Fibroblast of upper back skin (primary cell): Measurements from ENCODE around the gene PDXK.

ENCODE experiments used
- DNase-seq: peaks from one replicate; pipeline ENCODE4 v3.0.0-alpha.2; 2013

PDXK gene

DNA sequence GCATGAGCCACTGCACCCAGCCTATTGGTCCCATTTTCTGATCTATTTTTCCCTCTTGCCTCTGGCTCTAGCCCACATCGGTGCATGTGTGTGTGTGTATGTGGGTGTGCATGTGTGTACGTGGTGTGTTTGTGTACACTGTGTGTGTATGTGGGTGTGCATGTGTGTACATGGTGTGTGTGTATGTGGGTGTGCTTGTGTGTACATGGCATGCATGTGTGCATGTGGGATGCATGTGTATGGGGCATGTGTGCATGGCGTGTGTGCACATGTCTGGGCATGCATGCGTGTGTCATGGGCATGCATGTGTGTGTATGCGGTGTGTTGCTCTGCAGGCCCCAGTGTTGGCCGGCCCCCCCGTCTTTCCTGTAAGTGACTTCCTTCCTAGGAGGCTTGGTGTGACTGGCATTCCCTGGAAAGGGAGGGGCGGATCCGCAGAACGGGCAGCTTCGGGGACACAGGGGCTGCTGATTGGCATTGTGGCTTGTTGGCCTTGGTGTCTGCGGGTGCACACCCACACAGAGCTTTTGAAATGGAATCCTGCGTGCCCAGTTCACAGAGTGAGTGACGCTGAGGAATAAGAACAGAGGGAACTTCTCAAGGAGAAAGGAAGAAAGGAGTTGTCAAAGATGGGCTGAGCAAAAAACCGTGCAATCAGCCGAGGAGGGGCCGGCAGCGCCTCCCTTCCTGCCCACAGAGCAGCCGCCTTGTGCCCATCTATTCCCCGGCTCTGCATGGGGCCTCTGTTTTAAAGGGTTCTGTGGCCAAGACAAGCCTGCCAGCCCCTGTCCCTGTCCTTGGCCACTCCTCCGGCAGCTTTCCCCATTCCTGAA, 8.0 kb downstream of the PDXK start:
- no peak for DNase-seq

DNA sequence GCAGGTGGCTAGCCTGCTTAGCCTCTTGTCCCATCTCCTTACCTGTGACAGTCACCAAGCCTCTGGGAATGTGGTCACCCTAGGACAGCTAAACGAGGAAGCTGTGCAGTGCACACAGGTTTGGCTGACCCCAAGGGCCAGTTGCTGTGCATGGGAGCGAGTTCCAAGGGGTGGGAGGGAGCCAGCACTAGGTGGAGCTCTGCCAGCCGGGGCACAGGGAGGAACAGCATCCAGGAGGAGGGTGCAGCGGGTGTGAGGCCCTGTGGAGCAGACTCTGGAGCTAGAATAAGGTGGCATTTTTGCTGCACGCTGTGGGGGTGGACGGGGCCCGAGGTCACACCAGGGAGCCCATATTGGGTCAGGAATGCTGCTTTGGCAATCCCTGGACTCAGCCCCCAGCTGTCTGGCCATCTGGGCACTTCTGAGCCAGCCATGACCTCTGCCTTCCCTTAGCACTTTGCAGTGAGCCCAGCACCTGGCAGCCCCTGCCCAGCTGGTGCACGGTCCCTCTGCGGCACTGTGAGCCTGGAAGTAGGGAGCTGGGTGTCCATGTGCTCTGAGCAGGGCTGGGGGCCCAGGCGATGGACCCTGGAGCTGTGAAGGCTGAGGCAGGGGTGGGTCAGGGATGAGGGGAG, 8.7 kb downstream of the PDXK start:
- DNase-seq: no peak

DNA sequence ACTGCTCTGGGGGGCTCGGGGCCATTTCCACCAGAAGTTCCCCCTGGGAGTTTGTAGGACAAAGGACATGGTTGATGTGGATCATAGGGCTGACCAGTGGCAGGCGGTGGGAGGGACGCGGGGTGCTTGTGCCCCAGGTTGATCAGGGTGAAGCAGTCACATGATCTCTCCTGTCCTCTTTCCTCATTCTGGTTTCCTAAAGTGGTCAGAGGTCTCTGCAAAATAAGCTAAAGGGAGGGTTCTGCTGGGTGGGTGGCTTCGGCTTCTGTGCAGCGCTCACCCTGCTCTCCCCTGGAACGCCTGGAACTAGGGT, 9.2 kb downstream of the PDXK start:
- no peak for DNase-seq

DNA sequence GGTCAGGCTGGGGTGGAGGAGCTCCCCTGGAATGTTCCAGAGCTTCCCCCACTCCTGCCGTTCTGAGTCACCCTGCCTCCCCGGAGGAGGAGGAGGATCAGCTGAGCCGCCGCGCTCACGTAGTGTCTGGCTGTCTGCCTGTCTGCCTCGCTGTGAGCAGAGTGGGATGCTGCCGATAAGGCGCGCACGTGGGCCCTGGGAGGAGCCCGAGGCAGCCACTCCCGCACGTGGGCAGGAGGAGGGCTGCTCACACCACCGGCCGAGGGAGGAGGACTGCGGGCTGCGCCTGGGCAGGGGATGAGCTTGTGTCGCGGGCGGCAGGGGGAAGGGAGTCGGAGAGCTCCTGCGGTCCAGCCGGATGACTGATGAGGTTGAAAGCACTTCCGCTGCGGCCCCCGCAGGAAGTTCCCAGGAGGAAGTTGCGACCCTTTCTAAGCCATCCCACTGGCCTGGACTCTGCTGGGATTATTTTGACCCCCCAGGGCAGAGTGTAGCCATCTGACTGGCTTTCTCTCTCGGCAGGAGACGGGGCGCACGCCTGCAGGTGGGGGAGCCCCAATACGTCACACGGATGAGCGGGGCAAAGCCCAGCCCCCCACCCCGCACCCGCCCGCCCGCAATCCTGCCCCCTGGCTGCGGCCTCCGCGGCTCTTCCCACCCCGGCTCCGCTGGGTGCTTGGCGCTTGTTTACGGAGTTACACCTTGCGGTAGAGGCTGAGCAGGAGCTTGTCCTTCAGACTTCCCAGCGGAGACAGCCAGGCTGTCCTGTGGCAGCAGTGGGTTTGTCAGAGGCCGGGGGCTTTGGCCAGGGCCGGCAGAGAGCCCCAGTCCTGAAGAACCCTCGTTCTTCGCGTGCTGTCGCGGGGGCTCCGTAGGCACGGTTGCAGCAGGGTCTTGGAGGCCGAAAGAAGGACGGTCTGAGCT, 9.8 kb downstream of the PDXK start:
- peak; percentile 99 for DNase-seq

DNA sequence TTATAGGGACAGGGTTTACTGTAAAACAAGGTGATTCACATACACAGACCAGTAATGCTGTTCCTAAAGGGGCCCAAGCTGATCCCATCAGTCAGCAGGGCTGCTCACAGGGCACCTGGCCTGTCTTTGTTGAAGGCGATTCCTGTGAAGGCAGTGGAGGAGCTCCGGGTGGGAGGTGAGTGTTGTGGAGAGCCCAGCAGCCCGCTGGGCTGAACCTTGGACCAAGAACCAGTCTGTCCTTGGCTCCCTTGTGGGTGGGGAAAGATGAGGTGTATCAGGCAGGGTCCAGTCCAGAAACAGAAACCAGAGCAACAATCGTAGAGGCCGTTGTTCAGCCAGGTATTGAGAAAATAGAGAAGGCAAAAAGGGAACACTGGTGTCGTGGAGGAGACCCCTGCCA, 12.5 kb downstream of the PDXK start:
- DNase-seq: no peak

DNA sequence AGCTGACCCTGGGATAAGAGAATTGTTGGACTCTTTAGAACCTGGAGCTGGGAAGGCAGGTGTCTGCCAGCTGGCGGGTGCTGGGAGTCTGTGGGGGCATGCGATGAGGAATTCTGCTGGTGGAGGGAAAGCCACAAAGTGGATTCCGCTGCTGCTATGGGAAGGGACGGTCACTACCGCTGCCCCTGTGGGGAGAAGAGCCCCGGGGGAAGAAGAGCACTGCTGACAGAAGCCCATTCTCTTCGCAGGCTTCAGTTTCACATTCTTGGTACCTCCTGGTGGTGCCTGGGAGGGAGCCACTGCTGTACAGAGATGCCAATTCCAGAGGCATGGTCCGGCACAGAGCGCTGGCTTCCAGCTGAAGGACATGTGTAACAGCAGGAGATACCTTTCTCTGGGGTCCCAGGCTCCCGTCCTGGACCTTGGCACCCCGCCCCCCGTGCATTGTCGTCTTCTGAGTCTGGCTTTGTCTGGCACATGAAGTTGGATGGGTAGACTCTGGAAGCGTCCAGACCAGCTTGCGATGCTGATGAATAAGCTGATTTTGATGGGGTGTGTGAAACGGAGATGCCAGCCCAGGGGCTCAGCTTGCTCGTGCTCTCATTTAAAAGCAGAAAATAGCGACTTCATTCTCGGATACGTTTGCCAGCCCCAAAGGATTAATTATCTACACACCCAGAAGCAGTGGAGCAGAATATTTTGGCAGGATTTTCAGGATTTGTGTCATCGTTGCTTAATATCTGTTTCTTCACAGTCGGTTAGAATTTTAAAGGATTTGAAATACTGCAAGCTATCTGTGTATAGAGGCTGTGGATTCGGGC, 13.2 kb downstream of the PDXK start:
- DNase-seq: peak; percentile 40

DNA sequence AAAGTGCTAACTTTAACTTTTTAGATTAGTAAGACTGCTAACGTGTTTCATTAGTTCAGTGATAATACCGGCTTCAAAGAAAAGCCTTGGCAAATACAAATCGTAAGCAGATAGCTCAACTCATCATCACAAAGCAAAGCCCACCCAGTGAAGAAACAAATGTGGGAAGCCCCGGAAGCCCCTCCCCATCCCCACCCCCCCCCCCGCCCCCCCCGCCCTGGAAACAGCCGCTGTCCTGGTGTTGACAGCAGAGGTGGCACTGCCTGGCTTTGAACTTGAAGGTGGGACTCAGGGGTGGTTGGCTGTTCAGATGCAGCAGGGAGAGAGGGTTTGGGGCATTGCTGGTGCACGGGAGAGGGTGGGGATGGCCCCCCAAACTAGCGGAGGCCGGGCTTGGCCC, 14.1 kb downstream of the PDXK start:
- DNase-seq: no peak

DNA sequence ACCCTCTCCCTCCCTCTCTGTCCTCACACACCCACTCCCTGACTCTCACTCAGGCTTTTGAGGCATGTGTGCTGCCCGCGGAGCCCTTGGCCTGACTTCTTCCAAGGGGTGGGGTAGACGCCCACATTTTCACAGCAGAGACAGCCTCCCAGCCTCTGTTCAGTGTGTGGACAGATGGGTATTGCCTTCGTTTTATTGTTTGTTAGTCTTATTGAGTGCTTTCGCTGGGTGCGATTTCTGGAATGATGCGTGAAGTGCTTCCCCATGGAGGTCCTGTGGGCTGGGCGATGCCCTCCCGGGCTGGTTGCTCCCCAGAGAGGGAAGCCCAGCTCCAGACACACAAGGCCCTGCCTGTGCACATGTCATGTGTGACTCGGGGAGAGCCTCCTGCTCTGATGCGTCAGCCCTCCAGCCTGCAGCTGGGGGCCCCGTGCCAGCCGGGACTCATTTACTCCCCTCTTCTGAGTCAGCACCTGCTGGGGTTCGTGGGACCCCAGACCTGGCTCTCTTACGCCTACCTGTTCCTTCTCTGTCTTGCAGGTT, 14.7 kb downstream of the PDXK start:
- peak; percentile 53 for DNase-seq

DNA sequence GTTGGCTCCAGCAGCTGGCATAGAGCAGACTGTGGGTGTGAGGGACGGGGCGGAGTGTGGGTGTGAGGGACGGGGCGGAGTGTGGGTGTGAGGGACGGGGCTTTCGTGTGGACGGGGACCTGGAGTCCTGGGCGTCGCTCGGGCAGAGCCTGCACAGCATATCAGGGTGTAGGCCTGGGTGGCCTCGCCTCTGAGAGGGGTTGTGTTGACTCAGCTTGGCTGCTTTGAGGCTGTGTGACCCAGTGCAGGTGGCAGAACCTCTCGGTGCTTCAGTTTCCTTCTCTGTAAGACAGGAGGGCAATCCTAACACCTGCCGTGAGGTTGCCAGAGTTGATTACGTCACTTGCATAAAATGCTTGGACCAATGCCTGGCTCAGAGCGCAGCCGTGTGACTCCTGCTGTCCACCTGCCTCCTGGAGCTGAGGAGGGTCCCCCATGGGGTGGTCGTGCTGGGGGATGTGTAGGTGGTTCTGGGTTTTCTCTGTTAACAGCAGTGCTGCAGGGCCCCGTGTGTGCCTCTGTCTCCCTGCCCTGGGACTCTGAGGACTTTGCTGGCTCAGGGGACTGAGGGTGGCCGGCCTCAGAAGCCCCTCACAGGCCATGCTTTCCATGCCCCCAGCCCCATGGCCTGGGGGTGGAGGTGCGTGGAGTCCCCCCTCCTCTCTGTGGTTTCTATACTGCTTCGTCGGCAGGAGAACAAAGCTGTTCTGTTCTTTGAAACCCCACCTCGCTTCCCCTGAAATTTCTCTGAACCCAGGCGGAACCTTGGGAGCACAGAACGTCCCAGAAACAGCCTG, 15.4 kb downstream of the PDXK start:
- DNase-seq: no peak

DNA sequence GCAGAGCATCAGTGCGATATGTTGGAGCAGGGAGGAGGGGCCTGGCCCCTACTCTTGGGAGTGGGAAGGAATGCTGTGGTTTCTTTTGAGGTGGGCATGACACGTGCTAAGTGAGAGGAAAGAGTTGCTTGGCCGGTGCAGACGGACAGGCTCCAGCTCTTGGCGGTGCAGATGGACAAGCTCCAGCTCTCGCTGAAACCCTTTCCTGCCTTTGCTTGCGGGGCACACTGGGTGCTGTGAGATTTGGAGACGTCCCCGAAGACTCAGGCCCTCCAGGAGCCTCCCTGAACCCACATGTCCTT, 15.9 kb downstream of the PDXK start:
- DNase-seq: peak; percentile 79

DNA sequence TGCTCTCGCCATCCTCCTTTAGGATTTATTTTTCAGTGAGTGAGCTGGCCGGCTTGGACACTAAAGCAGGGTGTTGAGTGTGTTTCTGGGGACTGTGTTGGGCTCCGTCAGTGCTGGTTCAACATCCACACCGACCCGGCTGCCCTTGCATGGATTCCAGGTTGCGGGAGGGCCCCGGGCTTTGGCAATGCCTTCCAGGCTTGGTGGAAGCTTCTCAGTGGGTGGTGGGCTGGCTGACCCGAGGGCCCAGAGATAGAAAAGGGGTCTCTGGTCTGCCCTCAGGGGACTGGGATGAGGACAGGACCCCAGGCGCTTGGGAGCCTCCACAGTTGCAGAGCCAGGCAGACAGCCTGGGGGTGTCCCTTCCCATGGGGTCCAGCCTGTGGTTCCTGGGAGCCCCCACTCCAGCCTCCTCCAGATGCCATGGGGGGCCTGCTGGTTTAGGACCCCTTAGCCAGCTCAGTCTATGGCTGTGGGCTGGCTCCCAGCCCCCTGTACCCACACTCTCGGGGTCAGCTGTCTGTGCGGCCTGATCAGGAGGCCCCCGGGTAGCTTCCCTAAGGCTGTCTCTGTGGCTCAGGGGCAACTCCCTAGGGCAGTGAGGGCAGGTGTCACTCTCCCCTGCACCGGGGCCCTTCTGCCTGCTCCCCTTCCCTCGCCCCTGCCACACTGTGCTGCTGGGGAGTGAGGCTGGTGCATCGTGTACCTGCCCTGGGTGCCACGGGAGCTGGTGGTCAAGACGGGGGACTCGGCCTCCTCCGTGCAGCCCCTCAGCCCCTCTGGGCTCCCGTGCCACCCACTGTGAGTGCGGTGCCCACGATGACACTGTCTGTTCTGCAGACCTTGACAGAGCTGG, 16.5 kb downstream of the PDXK start:
- no peak for DNase-seq

DNA sequence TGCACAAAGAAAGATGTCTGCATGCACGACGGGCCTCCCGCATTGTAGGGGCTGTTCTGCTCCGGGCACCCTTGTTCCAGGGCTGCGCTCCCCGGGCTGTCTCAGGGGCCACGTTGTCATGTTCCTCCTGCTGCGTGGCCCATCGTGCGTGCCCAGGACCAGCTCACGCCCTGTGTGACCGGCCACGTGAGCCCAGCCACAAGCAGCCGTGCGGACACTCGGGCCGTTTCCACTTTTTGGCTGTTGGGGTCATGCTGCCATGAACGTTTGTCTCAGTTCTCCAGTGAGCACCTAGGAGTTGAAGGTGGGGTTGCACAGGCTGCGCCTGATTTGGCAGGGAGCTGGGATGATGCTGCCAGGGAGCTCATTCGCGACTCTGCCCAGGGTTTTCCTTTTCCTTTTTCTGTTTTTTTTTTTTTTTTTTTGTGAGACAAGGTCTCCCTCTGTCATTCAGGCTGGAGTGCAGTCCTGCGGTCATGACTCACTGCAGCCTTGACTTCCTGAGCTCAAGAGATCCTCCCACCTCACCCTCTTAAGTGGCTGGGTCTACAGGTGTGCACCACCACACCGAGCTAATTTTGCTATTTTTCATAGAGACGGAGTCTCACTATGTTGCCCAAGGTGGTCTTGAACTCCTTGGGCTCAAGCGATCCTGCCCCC, 17.4 kb downstream of the PDXK start:
- no peak for DNase-seq

DNA sequence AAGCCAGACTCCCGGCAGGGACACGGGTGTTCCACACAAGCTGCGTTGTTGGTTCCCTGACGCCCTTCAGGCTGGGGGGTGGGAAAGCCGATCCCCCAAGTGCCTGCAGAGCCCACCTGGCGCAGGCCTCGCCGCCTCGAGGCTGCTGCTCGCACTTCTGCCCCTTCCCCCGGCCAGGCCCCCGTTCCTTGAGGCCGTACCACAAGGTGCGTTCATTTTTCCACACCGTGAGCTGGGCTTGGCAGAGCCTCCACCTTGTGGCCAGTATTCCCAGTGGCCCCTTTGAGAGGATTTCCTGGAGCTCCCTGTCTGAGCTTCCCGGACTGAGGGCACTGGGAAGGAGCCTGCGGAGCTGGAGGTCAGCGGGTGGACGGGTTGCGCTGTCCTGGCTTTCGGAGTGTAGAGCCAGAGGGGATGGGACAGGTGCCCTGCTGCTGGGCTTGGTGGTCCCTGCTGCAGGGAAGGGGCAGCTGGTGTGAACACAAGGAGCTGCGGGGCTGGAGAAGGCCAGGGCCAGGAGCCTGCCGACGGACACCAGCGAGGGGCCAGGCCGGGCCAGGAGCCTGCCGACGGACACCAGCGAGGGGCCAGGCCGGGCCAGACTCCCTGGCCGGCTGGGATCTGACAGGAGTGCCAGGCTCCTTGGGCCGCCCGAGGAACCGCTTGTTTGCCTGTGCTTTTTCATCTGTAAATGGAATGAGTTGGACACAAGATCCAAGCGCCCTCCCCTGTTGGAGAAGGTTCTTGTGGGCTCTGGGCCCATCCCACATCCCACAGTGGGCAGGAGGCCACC, 18.4 kb downstream of the PDXK start:
- DNase-seq: no peak

DNA sequence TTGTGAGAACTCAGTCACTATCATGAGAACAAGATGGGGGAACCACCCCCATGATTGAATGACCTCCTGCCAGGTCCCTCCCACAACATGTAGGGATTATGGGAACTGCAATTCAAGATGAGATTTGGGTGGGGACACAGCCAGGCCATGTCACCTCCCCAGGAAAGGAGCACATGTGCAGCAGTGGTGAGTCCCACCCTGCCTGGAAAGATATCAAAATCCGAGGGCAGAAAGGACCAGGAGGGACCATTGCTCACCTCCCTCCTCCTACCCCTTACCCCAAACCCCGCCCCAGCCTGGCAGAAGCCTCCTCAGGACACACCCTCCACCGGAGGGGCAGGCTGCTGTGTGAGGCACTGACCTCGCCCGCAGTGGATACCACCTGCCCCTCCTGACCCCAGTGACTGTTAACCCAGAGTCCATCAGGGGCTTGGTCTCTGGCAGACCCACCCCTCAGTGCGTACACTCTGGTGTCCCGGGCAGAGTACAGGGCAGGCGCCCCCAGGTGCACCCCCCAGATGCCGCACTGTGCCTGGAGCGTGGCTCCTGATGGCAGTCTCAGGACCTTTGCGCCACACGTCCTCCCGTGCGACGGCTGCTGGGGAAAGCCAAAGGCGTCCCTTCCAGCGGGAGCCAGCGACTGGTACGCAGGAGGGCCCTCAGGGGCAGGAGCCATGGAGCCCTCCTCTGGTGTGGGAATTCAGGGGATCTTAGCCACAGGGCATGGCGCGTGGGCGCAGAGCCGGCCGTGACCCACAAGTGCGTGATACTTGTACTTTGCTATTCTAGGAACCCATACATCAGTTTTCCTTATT, 20.9 kb downstream of the PDXK start:
- DNase-seq: no peak

DNA sequence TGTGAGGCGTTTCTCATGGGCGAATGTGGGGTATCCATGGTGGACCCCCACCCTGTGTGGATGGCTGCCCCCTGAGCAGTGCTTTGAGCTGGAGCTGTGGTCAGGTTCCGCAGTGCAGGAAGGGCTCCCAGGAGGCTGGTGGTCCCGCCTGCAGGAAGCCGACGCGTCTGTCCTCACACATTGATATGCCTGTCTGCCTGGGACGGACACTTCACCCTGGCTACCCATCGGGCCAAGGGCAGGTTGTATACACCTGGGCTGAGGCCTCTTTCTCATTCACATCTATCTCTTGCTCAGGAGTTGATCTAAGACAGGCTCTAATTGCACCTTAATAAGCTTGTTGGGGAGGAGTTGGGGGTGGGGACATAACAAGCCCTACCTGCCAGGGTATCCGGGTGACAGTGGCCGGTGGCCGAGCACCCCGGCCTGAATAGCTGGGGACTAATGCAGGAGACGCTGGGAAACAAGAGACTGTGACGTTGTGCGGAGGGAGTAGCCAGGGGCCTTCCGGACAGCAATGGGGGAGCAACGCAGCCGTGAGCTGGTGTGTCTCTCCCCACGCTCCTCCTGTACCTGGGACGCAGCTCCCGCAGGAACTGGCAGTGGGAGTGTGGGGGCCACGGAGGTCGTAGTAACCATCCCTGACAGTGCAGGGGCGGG, 21.7 kb downstream of the PDXK start:
- peak; percentile 56 for DNase-seq

DNA sequence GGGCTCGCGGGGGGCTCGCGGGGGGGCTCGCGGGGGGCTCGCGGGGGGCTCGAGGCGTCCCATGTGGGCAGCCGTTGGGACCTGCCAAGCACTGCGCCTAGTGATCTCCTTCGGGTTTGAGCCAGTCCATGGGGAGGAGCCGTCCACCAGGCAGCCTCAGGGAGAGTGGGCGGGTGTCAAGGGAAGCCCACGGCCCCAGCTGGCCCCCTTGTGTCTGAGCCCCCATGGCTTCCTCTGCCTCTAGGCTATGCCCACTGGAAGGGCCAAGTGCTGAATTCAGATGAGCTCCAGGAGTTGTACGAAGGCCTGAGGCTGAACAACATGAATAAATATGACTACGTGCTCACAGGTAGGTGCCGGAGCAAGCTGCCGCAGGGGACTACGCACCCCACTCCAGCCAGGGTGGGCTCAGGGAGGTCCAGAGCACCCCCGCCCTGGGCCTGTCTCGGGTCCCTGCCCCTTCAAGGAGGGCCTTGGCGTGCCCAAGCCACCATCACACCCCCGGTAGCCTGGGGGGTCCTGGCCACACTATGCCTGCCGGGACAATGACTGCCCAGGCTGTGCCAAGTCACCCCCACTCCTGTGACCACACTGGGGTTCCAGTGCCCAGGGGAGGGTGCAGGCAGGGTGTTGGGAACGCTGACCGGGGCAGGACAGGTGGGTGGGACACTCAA, 22.6 kb downstream of the PDXK start:
- no peak for DNase-seq

DNA sequence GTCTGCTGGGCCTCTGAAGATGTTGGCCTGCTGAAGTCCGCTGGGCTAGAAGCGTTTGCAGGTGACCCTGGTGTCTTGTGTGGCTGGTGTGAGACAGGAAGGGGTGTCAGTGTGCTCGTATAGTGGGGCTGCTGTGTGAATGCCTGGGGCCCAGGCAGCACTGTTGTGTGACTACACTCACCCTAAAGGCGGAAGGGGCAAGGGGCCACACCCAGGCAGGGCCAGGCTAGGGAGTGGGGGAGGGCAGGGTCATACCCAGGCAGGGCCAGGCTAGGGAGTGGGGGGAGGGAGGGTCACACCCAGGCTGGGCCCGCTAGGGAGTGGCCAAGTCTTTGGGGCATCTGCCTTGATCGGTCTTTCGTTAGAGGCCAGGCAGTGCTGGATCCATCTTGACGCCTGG, 25.0 kb downstream of the PDXK start:
- no peak for DNase-seq
